DMS114 treated with DMSO at 0.1 percent for 48 hours (cell line): Measurements from ENCODE around the gene CTDSP2.
"Not testable (repeated sequence)": the region's sequence is repeated elsewhere in the genome, so short reads cannot be mapped to it uniquely, and the experiment has no call there.

Source experiments
- DNase-seq: peaks from one replicate; lab custom pipeline; 2025; ENCODE audit not compliant: unreplicated experiment; lab: John Stamatoyannopoulos, UW

The CTDSP2 gene

DNA sequence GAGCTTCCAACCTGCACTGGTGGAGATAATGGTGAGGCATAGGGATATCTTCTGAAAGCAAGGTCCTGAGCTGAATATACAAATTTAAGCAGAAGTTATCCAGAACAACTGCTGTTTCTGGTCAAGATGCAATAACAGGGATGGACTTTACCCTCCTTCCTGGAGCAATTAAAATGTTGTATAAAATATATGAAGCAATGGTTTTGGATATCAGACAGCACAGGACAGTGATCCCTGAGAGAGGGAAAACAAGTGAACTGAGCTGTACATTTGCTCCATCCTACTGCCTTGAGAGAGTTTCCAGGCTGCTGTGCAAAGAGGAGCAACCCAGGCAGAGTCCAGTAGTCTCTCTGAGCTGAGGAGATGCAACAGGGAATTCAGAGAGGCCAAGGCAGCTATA, 36.0 kb upstream of the CTDSP2 start:
- DNase-seq = no peak

- DNase-seq = no peak
These were observed 34.9 kb upstream of the CTDSP2 start for GRCh38 chr12:57881475-57881874.

DNA sequence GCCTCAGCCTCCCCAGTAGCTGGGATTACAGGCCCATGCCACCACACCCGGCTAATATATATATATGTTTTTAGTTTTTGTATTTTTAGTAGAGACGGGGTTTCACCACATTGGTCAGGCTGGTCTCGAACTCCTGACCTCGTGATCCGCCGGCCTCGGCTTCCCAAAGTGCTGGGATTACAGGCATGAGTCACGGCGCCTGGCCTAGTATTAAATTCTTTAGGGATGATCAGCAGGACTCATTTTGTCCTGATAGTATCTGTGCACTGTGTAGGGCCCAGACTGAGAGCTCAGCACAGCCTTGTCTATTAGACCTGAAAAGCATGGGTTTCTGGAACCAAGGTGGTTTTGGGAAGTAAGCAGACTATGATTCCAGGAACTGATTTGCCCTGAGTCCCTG, 34.5 kb upstream of the CTDSP2 start:
- DNase-seq = not testable (repeated sequence)

DNA sequence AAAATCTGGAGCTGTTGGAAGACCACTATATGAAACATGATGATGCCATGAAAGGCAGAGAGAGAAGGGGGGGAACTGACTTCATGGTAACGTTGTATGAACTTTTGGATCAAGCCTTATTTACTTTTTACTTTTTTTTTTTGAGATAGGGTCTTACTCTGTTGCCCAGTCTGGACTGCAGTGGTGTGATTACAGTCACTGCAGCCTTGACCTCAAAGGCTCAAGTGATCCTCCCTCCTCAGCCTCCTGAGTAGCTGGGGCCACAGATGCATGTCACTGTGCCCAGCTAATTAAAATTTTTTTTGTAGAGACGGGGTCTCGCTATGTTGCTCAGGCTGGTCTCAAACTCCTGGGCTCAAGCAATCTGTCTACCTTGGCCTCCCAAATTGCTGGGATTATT, 31.3 kb upstream of the CTDSP2 start:
- DNase-seq = no peak

- DNase-seq = no peak
These were observed 29.4 kb upstream of the CTDSP2 start for GRCh38 chr12:57875753-57876547.

- no peak for DNase-seq
These were observed 27.9 kb upstream of the CTDSP2 start for GRCh38 chr12:57874166-57875108.

DNA sequence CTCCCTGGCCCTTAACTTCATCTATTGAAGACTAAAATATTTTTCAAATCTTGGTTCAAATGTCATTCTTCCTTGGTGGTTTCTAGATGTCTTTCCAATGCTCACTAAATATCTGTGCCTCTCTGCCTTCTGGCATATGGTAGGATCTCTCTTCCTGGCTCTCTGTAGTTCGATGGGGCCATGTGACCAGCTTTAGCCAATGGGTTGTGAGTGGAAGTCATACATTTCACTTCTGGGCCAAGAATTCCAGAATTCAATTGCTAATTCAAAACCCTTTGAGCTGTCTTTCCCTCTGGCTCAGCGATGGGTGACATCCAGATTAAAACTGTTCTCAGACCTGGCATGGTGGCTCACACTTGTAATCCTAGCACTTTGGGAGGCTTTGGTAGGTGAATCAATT, 25.8 kb upstream of the CTDSP2 start:
- no peak for DNase-seq

- DNase-seq = no peak
These were observed 23.4 kb upstream of the CTDSP2 start for GRCh38 chr12:57869927-57870318.

GRCh38 chr12:57869298-57869926, 22.9 kb upstream of the CTDSP2 start:
- DNase-seq = no peak

- DNase-seq = no peak
These were observed 22.3 kb upstream of the CTDSP2 start for GRCh38 chr12:57868851-57869268.

DNA sequence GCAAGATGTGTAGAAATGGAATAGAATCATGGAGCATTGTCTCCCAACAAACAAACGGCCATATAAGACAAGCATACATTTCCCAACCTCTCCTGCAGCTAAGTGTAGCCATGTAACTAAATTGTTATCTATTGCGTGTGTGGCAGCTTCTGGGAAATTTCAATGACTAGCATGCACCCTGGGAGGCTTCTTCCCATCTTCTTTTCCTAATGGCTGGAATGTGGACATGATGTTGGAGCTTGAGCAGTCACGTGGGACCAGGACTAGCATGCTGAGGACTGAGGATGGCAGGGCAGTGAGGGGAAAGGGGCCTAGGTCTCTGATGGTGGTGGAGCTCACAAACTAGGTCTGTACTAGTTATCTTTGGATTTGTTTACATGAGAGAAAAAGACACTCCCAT, 21.7 kb upstream of the CTDSP2 start:
- no peak for DNase-seq

DNA sequence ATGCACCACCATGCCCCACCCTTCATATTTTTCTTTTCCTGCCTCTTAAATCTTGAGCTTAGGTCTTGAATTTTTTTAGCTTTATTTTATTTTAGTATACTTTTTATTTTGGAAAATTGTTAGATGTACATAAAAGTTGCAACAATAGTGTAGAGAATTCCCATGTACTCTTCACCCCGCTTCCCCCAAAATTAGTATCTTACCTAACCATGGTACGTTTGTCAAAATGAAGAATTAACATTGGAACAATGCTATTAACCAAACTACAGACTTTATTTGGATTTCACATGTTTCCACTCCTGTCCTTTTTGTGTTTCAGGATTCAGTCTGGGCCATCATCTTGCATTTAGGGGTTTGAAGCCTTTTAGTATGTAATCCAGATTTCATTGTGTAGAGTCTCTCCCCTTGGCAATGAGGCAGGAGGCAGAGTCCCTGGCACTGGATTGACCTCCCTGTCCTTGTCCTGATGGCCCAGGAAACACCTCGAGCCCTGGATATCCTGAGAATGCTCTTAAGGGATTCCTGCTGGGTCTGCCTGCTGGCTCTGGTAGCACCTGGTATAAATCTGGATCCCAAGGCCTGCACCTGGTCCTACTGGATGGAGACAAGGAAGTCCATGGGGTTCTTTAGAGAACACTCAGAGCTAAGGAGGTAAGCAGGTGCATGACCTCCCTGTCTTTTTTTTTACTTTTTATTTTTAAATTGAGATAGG, 19.9 kb upstream of the CTDSP2 start:
- DNase-seq = no peak

- DNase-seq = peak; percentile 51
These were observed 18.7 kb upstream of the CTDSP2 start for GRCh38 chr12:57865084-57865751.

DNA sequence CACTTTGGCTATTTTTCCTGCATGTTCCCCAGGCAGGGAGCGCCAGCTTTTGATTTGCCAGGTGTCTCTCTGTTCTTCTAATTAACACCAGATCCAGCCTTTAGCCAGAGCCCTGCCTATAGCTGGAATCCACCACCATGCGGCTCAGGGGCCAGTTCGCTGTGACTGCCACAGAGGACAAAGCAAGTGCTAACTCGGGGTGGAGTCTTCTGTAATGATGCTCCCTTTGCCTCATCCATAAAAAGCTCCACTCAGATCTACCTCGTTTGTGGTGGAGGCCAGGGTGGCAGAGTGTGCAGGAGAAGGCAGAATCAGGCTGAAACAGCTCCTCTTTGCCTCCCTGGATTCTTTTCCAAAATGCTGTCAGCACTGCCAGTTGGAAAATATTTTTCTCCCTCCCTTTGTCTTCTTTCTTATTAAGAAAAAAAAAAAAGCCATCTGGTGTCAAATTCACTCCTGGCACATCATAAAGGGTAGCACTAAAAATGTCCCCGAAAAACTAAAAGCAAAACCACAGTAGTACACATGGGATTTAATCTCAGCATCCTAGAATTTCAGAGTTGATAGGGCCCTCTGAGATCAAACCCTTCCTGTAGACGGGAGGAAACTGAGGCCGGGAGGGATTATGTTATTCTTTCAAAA, 18.0 kb upstream of the CTDSP2 start:
- no peak for DNase-seq

DNA sequence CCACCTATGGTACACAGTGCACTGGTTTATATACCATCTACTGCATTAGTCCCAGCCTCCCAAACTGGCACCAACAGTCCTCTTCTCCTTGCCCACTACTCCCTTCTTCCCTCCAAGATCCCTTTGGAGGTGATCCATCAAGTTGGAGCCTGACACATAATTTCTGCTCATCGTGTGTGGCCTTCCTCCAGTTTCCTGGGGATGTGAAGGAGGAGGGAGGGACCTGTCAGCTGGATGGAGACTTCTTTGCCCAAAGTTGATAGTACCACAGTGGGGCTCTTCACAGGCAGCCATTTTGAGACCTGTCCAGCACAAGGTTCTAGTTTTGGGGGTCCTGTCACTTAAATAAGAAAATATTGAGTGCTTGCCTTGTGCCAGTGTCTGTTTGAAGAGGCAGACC, 17.1 kb upstream of the CTDSP2 start:
- DNase-seq = no peak

DNA sequence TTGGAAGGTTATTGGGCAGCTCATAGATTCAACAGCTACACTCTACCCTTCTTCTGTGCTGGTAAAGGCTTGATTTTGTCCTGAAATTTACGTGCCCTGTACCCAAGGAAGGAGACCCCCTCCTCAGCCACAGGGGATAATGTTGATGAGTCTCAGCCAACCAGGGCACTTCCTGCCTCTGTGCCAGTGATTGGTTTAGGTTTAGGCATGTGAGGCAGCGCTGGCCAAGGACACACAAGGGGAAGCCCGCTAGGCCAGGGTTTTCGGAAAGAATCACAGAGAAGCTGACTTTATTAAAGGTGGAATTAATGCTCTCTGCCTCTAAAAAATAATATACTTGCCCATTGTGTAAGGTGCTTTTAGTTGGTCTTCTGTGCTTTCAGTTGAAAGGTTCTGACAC, 15.4 kb upstream of the CTDSP2 start:
- no peak for DNase-seq

DNA sequence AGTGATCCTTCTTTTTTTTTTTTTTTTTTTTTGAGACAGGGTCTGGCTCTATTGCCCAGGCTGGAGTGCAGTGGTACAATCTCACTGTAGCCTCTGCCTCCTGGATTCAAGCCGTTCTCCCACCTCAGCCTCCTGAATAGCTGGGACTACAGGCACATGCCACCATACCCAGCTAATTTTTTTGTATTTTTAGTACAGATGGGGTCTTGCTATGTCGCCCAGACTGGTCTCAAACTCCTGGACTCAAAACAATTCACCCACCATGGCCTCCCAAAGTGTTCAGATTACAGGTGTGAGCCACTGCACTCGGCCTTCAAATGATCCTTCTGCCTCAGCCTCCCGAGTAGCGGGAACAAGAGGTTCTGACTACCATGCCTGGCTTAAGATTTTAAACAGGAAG, 14.4 kb upstream of the CTDSP2 start:
- DNase-seq = not testable (repeated sequence)

DNA sequence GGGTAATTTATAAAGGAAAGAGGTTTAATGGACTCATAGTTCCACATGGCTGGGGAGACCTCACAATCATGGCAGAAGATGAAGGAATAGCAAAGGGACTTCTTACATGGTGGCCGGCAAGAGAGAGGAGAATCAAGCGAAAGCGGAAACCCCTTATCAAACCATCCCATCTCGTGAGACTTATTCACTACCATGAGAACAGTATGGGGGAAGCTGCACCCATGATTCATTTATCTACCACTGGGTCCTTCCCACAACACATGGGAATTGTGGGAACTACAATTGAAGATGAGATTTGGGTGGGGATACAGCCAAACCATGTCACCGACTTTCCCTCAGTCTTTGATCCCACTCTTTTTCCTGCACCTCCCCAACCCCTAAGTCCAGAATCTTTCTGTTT, 12.6 kb upstream of the CTDSP2 start:
- DNase-seq = no peak

- DNase-seq = not testable (repeated sequence)
These were observed 11.6 kb upstream of the CTDSP2 start for GRCh38 chr12:57858123-57858522.

- no peak for DNase-seq
These were observed 8.4 kb upstream of the CTDSP2 start for GRCh38 chr12:57854965-57855364.
